NCI-H460 (cell line): ENCODE measurements around the gene HSD17B7. TPM values are rescaled to one million over a fixed set of nuclear protein-coding genes. Genes with fewer than 3 reads are reported as not detected.
"Not testable (repeated sequence)": the region's sequence is repeated elsewhere in the genome, so short reads cannot be mapped to it uniquely, and the experiment has no call there.

Experiments
- DNase-seq: peaks from one replicate; pipeline ENCODE4 v3.0.0-alpha.2; 2016; ENCODE audit warnings: low read depth; ENCODE audit errors: extremely low read depth
- total RNA-seq: library from RNA; depleted of rRNA; stranded (reverse); fragments of >200 nt; shearing (Covaris generic); gene quantifications from 2 replicates; pipeline ENCODE4 v1.2.3, GENCODE V29; 2014

The HSD17B7 gene
- total RNA-seq, 1 experiment from 2014 or later, result 10.4 TPM

GRCh38 chr1:162799995-162800830 lies 9.7 kb downstream of the HSD17B7 start:
- DNase-seq, result peak; percentile 77

DNA sequence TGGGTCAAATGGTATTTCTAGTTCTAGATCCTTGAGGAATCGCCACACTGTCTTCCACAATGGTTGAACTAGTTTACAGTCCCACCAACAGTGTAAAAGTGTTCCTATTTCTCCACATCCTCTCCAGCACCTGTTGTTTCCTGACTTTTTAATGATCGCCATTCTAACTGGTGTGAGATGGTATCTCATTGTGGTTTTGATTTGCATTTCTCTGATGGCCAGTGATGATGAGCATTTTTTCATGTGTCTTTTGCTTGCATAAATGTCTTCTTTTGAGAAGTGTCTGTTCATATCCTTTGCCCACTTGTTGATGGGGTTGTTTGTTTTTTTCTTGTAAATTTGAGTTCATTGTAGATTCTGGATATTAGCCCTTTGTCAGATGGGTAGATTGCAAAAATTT lies 17.0 kb downstream of the HSD17B7 start:
- DNase-seq, result not testable (repeated sequence)

DNA sequence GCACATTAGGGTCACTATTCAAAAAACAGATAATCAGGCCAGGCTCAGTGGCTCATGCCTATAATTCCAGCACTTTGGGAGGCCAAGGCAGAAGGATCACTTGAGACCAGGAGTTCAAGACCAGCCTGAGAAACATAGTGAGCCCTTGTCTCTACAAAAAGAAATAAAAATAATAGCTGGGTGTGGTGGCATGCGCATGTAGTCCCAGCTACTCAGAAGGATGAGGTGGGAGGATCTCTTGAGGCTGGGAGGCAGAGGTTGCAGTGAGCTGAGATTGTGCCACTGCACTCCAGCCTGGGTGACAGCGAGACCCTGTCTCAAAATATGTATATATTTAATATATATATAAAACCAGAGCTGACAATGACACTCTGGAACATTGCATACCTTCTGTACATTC lies 21.9 kb downstream of the HSD17B7 start:
- not testable (repeated sequence) for DNase-seq

GRCh38 chr1:162818136-162818535 lies 27.6 kb downstream of the HSD17B7 start:
- DNase-seq, result not testable (repeated sequence)

DNA sequence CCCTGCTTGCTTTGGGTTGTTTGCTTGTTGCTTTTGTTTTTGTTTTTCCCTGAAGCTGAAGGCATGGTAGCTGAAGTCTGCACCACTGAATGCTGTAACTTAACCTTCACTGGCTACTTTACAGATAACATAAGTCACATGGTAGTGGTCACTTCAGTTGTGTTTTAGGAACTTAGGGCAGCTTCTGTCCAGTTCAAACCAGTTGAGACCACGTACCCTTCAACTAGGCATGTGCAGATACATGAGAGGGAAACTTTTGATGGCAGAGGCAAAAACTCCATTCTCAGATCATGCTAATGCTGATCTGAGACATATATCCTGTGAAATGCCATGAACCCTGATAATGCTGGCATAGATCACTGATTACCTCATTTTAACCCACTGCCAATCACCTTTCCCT lies 28.2 kb downstream of the HSD17B7 start:
- not testable (repeated sequence) for DNase-seq

GRCh38 chr1:162822391-162823200 lies 32.1 kb downstream of the HSD17B7 start:
- DNase-seq, result no peak

DNA sequence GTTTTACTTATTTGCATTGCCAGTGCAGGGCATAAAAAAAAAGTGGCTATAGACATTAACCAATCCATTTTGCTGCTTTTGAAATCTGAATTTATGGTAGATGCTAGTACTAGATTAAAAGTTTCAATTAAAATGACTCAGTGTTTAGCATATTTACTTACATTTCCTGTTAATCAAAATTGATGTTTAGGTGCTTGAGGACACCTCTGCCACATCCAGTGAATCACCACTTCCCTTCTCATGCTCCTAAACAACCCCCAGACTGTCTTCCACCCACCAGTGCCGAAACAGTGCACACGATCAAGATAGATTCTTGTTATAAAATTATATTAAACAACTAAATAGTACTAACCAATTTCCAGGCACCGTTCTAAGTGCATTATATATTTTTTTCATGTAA lies 32.7 kb downstream of the HSD17B7 start:
- no peak for DNase-seq

- DNase-seq, result no peak
Measured at GRCh38 chr1:162823771-162824525, 33.4 kb downstream of the HSD17B7 start.

DNA sequence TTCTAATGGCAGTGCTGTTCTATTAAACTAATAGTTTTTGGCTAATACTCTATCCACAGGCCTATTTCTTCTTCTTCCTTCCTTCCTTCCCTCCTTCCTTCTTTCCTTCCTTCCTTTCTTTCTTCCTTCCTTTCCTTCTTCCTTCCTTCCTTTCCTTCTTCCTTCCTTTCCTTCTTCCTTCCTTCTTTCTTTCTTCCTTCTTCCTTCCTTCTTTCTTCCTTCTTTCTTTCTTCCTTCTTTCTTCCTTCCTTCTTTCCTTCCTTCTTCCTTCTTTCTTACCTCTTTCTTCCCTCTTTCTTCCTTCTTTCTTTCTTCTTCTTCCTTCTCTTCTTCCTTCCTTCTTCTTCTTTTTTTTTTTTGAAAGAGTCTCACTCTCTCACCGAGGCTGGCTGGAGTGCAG lies 38.8 kb downstream of the HSD17B7 start:
- no peak for DNase-seq

DNA sequence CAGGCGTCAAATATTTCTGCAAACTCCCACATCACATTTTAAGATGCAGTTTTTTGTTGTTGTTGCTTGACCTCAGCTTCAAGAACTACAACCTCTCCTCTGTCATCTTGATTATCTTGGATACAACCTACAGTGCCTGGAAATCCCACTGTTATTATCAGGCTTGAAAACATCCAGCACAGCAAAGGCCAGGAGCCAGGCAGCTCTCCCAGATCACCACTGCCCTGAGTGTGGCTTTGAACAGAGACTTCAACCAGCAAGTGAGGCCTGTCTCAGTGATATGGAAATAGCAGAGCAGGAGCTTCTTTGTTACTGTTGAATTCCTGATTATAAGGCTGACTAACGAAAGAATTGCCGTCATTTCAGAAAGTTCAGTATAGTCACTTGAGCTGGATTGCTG lies 42.0 kb downstream of the HSD17B7 start:
- no peak for DNase-seq

DNA sequence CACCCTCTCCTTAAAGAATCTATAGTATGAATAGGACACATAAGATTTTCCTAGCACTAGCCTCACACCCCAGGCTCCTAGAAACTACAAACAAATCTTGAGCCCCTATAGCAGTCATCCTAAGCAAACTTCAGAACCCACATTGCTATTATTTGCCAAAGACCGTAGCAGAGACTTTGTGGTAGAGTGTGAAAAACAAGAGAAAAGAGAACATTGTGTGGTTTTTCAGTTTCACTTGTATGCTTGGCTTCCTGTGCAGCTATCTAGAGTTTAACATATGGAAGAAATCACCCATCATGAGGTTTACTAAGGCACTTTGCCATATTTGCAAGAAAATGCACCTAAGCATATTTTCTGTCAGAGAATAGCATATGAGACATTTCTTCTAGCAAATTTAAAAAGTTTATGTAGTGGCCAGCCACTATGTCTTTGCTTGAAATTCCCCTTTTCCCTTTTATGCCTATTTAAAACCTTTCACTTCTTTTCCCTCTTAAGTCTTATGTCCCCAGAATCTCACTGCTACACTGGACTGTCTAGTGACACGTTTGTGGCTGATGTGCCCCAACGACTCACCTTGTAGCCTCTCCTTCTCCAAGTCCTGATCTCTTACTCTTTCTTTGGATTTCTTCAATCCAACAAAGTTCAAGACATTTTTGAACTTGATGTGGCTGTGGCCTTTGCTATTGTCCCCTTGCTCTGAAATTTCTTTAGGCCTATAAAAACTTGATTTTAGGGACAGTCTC lies 44.8 kb downstream of the HSD17B7 start:
- DNase-seq, result no peak

- no peak for DNase-seq
Measured at GRCh38 chr1:162838863-162839262, 48.4 kb downstream of the HSD17B7 start.

GRCh38 chr1:162840250-162840839 lies 49.8 kb downstream of the HSD17B7 start:
- DNase-seq, result no peak

DNA sequence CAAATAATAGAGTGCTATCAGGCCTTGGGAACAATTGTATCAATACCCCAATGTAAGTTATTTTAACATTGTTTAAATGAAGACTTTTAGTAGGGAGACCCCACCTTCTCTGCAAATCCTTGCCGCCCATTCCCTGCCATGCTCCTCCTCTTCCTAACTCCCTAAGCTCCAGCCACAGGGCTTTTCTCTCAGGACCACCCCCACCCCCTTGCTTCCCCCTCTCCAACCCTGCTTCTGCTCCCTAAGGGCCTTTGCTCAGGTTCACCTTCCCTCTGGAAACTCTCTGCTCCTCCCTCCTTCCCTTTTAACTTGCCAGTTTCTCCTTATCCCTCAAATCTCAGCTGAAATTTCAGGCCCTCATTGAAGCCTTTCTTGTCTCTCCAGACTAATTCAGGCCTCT lies 53.7 kb downstream of the HSD17B7 start:
- no peak for DNase-seq

- DNase-seq, result no peak
Measured at GRCh38 chr1:162846256-162847212, 56.0 kb downstream of the HSD17B7 start.

DNA sequence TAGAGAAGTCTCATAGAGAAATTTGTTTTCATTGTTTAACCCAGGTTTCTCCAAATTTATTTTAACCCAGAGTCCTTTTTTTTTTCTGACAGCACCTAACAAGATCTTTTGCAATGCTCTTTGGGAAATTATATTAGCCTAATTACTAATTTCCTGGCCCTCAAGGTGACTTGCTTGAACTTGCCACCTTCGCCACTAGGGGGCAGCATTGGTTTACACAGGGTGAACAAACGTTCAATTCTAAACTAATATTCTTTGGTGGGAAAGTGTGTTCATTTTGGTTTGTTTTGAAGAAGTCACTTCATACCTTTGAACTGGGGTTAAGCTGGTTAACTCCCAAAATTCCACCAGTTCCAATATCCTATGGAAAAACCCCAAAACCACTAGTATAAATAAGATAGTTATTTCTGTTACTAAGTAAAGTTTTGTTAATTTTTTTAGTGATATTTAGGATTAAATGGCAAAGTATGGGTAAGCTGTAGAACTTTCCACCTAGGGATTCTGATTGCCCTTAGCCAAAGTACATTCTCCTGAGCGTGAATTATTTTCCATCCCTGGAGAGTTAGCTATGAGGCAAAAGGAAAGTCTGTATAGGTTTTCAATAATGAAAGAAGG lies 57.4 kb downstream of the HSD17B7 start:
- peak; percentile 77 for DNase-seq

DNA sequence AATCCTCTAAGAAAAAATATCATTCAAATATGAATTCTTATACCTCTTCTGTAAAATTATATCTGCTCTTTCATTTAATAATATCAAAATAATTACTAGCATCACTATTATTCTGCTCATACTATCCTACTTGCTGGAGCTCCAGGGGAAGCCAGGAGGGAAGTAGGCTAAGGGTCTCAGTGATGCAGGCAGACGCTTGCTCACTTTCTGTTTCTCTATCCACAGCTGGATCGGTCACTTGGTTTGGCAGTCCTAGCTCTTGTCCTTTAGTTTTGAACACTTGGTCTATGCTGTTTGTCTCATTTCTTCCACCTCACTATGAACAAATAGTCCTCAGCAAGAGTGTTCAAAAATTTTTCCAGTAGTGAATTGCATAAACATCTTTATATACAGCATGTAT lies 59.2 kb downstream of the HSD17B7 start:
- DNase-seq, result no peak

- no peak for DNase-seq
Measured at GRCh38 chr1:162851341-162851740, 60.8 kb downstream of the HSD17B7 start.
